Stimulated activated CD8-positive, alpha-beta memory T cell treated with anti-CD3 and anti-CD28 coated beads, Interleukin-7, amount 100 ng/mL, for 24 hours (primary cell): Measurements from ENCODE around the gene EVI5.

Source experiments
- DNase-seq: peaks from one replicate; pipeline ENCODE4 v3.0.0-alpha.2; 2020; ENCODE audit warnings: low read depth

The EVI5 gene

GRCh38 chr1:92483610-92484471 is 301.1 kb downstream of the EVI5 start:
- peak; percentile 54 for DNase-seq

GRCh38 chr1:92482665-92483609 is 302.0 kb downstream of the EVI5 start:
- no peak for DNase-seq

- no peak for DNase-seq
Observed at GRCh38 chr1:92481971-92482664, 302.8 kb downstream of the EVI5 start.

DNA sequence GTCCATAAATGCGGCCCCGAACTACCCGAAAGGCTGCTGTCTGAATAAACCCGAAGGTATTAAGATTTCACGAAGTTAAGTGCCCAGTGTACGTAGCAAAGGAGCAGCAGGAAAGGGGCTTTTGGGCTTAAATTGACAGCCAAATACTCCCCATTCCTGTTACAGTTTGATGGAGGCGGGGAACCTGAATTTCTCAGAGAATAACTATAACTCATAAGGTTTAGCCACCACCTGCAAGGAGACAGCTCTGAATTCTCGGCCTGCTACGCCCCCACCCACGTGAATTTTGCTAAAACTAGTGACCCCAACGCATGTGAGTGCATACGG is 303.3 kb downstream of the EVI5 start:
- DNase-seq: no peak

- no peak for DNase-seq
Observed at GRCh38 chr1:92480813-92481598, 303.9 kb downstream of the EVI5 start.

DNA sequence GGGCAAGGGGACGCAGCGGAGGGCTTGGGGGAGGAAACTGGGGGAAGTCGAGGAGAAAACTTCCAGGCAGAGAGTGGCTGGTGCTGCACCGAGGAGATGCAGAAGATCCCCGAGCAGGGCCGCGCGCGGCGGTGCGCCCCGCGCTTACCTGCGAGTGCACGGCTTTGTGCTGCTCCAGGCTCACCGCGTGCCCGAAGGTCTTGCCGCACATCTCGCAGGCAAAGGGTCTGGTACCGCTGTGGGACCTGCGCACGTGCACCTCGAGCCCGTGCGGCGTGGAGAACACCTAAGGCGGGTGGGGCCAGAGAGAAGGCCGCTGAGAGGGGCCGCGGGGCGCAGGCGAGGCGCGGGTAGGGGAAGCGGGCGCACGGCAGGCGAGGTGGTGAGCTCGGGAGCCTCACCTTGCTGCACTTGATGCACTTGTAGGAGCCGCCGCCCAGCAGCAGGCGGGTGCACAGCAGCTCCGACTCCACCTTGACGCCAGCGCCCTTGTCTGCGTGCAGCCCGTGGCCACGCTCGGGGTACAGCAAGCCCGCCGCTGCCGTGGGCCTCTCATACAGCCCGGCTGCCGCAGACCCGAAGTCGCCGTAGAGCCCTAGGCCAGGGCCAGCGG is 304.6 kb downstream of the EVI5 start:
- no peak for DNase-seq

DNA sequence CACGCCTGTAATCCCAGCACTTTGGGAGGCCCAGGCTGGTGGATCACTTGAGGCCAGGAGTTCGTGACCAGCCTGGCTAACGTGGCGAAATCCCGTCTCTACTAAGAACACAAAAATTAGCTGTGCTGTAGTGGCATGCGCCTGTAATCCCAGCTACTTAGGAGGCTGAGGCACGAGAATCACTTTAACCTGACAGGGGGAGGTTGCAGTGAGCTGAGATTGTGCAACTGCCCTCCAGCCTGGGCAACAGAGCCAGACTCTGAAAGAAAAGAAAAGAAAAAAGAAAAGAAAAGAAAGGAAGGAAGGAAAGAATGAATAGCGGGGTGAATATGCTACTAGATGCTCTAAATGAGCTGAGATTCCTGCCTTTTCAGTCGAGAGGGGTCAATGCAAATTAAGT is 305.3 kb downstream of the EVI5 start:
- no peak for DNase-seq

- no peak for DNase-seq
Observed at GRCh38 chr1:92478393-92478792, 306.5 kb downstream of the EVI5 start.

DNA sequence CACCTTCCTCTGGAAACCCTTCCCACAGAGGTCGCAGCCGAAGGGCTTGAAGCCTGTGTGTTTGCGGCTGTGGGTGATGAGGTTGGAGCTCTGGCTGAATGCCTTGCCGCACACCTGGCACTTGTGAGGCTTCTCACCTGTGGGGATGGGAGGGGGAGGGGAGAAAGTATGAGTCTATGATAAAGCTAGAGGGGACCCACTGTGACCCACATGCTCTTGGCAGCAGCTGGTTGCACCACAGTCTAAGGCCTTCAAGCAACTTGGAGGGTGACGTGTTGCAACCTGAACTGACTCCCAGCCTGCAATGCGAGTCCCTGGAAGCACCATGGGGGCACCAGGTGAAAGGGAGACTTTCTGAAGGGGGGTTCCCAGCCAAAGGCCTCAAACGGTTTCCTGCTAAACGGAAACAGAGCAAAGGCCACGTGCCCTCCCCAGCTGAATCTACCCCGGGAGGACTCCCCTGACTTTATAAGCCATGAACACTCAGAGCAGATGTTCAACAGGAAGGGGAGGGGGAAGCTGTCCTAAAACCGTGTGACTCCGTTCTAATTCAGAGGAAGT is 308.8 kb downstream of the EVI5 start:
- DNase-seq: no peak

GRCh38 chr1:92475029-92475428 is 309.9 kb downstream of the EVI5 start:
- DNase-seq: no peak

GRCh38 chr1:92473781-92474495 is 311.0 kb downstream of the EVI5 start:
- DNase-seq: no peak

DNA sequence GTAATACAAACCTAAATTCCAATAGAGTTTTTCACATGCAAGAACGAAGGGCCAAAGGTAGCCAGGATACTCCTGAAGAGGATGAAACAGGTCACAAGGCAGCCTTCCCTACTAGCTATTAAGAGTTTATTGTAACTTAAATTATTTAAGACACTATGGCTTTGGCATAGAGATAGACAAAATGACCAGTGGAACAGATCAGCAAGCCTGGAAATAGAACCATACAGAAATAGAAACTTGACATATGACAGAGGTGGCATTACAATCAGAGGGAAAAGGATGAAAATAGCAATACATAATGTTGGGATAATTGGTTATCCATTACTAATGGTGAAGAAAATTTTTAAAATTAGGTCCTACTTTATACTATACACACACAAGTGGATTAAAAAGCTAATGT is 314.7 kb downstream of the EVI5 start:
- DNase-seq: no peak

DNA sequence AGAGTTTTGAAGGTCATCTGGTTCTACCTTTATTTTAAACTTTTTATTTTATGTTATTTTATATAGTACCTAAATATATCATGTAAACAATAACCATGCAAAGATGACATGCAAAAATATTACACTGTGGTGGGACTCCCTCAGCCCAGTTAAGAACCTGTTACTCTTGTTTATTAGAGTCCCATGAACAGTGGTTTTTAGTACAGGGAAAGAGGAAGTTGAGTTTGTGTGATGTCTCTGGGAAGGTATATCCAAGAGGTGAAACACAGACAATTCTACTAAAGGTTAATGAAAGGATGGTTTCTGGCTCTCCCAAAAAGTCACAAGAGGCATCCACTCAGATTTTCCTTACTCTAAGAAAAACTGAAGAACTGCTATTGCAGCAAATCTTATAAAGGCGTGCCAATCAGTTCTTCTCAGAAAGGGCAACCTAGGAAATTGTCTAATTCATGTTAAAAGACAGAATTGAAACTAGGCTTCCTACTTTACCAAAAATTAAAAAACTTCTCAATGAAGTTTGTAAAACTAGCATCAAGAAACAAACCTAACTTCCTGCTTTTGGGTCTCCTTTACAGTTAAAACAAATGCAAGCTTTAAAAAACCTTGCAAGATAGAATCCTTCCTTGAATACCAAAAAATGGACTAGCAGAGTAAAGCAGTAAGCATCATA is 318.1 kb downstream of the EVI5 start:
- no peak for DNase-seq

- DNase-seq: no peak
Observed at GRCh38 chr1:92465256-92465647, 319.7 kb downstream of the EVI5 start.

DNA sequence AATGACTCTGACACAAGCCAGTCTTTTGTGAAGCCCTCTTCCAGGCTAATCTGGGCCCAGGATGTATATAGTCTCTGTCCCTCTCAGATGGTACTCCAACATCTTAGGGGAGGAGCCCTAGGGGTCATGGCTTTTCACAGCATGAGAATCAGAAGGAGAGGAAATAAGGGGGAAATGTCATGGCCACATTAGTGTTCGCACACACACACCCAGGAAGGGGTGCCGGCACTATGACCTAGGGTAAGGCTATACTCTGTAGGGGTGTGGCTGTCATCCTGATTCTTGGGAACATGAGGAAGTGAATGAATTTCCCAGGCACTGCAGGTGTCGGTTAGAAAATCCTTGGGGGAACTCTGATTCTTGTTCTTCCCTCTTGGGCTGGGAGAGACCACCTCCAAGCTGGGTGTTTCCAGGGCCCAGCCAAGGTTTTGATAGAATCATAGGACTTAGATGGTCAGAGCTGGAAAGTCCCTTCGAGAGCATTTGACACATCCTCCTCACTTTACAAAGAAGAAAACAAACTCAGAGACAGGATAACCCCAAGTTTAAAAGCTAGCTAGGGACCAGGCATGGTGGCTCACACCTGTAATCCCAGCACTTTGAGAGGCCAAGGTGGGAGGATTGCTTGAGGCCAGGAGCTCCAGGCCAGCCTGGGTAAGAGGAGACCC is 320.2 kb downstream of the EVI5 start:
- DNase-seq: no peak

GRCh38 chr1:92461364-92462097 is 323.4 kb downstream of the EVI5 start:
- DNase-seq: no peak

GRCh38 chr1:92459871-92460320 is 325.0 kb downstream of the EVI5 start:
- no peak for DNase-seq
